Right forelimb (tissue), 1 donor: ENCODE measurements around the gene HOXB3.

Source experiments
- DNase-seq: peaks from one replicate; pipeline ENCODE4 v3.0.0-alpha.2; 2018

The HOXB3 gene

DNA sequence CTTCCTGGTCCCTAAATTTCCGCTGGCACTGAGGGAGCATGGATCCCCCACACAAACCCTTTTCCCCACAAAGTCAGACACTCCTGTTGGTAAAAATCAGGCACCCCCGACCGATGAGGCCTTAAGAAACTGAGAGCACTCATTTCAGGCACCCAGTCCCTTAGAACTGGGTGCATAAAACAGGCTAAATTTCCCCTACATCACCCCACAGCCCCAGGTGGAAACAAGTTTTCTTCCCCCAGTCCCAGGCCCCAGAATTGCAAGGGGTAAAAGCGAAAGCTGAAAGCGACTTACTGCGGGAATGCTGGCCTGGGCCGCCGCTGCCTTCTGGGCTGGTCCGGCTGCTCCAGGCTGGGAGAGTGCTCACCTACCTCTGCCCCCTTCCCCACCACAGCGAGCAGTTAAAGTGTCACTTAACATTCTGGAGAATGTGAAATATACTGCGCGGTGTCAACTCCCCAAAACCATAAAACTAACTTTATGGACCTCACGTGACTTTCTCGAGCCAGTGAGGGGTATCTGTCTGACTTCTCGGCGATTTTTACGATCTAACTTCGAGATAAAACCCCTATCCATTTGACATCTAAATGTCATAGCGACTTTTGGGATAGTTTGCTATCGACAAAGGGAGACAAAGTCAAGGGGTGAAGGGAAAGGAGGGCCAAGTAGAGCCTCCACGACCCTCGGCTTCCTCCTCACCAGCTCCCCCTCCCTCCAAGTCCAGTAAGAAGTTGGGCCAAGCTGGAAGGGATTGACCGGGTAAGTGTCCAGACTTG lies at the start of gene HOXB3:
TSS of gene HOXB3 (minus strand) at position 411 of the 776 bp plus-strand sequence. CDS start 37,767 bp downstream, outside the sequence.
- no peak for DNase-seq

- no peak for DNase-seq
Measured at GRCh38 chr17:48639136-48639535, 49.1 kb upstream of the HOXB3 start.

- DNase-seq = no peak
Measured at GRCh38 chr17:48637323-48638260, 47.6 kb upstream of the HOXB3 start.

- peak; percentile 78 for DNase-seq
Measured at GRCh38 chr17:48636177-48637018, 46.4 kb upstream of the HOXB3 start.

GRCh38 chr17:48634493-48635208 lies 44.6 kb upstream of the HOXB3 start:
- no peak for DNase-seq

DNA sequence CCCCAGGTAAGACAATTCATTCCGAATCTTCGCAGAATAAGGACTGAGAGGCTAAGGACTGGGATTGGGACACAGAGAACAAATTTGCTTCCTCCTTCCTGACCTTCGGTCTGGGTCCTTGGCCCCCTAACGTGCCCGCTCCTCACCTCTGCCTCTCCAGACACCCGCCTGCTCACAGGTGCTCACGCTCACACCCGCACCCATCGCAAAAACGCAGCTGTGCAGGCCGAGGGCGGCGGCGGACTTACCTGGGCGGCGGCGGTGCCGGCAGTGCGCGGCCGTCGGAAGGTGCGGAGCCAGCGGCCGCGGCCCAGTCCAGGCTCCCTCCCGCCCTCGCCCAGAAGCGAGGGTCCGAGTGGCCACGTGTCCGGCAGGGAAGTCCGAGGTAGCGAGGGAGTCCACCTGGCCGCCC lies 43.2 kb upstream of the HOXB3 start:
- no peak for DNase-seq

GRCh38 chr17:48632579-48633265 lies 42.7 kb upstream of the HOXB3 start:
- DNase-seq = no peak

GRCh38 chr17:48631693-48632578 lies 41.9 kb upstream of the HOXB3 start:
- peak; percentile 38 for DNase-seq

DNA sequence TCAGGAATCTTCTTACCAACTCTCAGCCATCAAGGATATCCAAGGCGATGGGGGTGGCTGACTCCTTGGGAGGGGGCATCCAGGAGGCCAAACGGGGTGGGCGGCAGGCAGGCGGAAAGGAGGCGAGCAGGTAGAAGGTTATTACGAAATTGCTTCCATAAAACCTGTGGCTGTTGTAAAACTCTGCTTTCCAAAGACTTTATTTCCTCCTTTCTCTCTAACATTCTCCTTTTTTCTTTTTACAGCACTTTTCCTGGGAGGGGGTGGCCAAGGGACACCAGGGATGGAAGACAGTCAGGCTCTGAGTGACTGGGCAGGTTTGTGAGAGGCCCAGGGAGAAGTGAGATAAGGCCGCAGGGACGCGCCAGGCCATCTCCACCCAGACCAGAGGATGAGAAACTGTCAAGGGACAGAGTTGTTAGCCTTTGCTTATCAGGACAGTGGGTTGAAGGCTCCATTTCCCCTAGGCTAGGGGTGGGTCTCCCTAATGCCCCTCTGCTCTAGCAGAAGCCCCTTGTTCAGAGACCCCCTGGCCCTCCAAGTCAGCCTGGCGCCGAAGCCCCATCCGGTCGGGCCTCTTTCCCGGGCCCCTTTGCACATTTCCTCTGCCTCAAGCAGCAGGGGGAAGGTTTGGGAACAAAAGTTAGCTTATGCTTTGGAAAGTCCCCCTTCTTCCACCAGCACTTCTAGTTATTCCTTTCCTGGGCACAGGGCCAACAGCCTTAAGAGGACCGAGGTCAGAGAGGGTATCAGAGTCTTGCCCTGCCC lies 41.1 kb upstream of the HOXB3 start:
- DNase-seq = peak; percentile 29

GRCh38 chr17:48630009-48630924 lies 40.2 kb upstream of the HOXB3 start:
- peak; percentile 23 for DNase-seq

DNA sequence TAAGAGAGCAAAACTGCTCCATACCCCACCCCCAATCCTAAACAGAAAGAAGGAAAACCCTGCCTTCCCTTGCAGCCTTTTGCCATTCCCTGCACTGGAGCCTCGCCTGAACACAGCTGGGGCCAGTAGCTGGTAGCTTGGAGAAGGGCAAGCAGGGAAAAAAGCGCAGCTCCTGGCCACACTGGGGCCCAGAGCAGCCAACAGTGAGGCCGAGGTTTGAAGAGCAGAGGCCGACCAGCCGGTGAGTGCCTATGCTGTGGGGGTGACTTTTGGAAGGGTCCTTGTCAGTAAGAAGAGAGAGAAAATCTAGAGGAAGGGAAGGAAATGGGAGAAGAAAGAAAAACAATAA lies 39.3 kb upstream of the HOXB3 start:
- peak; percentile 39 for DNase-seq

DNA sequence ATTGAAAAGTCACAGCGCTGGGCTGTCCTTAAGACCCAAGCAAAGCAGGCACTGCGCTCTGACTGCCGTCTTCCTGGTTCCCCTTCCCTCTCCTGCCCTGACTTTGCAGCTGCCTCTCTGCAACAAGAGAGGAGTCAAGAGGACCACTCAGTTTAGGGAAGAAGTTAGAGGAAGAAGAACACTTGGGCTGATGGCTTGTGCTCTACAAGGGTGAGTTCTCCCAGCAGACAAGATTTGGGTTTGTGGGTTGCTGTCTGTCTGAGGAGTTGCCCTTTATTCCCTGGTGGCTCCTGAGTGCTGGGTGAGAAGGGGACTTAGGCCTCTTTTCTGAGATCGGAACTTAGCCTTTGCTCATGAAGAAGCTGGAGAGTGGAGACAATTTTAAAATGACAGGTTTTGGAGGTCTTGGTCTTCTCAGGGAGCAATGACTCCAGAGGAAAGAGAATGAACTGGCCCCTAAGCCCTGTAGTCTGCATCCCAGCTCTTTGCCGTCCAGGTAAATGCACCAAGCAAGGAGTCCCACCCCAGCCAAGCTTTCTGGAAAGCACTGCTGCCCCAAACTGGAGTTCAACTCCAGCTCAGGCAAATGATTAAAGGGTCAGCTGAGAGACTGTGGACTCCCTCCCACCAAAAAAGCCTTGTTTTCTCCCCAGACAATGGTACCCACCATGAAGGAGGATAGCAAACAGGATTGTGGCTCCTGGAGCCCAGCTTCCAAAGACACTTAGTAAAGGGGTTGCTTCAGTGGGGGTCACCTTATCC lies 38.8 kb upstream of the HOXB3 start:
- no peak for DNase-seq

GRCh38 chr17:48627623-48628521 lies 37.8 kb upstream of the HOXB3 start:
- DNase-seq = no peak

- DNase-seq = no peak
Measured at GRCh38 chr17:48627118-48627597, 37.1 kb upstream of the HOXB3 start.

DNA sequence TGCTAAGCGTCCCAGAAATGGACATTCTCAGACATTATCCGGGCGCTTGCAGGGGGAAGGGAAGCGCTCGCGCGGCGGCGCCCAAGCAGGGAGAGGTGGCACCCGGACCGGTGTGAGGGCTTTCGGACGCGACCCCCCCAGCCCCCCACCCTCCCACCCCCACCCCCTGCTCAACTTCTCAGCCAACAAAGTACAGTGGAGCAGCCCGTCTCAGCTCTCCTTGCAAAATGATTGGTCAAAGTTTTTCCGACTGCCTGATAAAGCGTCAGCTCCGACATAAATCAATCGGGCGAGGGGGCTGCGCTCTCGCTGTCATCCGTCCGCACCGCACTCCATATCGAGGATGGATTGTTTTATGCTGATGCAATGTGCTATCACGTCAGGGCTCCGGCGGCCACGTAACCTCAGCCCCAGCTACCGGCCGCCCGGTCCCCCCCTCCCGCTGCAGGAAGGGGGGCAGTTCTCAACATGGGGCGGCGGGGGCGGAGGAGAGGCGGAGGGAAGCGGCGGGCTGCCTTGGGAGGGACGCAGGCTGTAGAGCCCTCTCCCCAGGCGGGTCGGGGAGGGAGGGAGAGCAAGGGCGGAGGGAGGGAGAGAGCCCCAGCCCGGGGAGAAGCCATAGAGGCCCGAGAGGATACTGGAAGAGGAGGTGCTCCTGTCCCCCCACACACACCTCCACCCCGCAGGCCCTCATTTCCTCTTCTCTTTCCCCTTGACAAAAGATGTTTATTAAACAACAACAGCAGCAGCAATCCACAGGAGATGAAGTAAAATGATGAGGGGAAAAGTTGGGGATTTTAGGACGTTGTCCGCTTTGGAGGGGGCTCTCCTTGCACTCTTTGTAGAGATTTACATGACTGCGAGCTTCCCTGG lies 36.4 kb upstream of the HOXB3 start, which contains the start of gene HOXB9:
TSS of gene HOXB9 (minus strand) at position 114 of the 873 bp plus-strand sequence. CDS start at position 25, 89 bp downstream.
- no peak for DNase-seq
